Stimulated activated CD4-positive, alpha-beta T cell treated with anti-CD3 and anti-CD28 coated beads, TNF-alpha, amount 100 ng/mL, for 4 hours (primary cell): ENCODE data around the gene PDHX.

Source experiments
- DNase-seq, 3 experiments: peaks; one replicate each; pipeline ENCODE4 v3.0.0-alpha.2; 2020; ENCODE audit warnings: low read depth in 3 of 3

PDHX gene

DNA sequence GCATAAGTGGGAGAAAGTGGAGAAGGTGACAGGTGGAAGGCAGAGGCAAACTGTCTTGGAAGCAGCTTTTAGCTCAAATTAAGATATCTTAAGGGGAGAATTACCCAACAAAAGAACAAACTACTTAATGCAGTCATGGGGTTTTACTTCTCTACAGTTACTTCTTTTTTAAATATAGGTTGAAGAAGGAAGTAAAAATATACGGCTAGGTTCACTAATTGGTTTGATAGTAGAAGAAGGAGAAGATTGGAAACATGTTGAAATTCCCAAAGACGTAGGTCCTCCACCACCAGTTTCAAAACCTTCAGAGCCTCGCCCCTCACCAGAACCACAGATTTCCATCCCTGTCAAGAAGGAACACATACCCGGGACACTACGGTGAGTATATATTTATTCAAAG lies 40.8 kb downstream of the PDHX start:
- DNase-seq = no peak

DNA sequence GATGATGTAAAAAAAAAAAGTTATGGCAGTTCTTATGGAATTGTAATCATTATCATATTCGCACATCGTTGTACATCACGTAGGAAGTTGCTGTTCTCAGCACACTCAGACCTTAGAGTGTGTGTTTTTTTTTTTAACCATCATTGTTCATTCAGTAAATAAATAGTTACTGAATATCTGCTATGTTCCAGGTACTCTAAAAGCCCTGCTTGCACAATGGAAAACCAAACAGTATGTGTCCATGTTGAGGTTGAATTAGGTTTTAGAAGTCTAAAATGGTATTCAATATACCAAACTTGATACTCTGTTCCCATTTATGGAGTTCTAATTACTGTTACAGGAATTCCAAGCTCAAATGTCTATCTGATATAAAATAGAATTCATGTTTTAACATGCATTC lies 41.2 kb downstream of the PDHX start:
- DNase-seq = no peak

DNA sequence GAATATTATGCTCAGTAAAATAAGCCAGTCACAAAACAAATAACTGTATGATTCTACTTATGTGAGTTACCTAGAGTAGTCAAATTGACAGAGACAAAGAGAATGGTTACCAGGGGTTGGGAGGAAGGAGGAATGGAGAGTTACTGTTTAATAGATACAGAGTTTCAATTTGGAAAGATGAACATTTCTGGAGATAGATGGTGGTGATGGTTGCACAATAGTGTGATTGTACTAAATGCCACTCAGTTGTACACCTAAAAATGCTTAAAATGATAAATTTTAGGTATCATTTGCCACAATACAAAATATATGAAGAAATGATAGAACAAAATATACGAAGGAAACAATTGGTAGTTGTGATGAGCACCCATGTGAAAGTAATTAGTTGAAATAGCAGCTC lies 43.4 kb downstream of the PDHX start:
- no peak for DNase-seq

DNA sequence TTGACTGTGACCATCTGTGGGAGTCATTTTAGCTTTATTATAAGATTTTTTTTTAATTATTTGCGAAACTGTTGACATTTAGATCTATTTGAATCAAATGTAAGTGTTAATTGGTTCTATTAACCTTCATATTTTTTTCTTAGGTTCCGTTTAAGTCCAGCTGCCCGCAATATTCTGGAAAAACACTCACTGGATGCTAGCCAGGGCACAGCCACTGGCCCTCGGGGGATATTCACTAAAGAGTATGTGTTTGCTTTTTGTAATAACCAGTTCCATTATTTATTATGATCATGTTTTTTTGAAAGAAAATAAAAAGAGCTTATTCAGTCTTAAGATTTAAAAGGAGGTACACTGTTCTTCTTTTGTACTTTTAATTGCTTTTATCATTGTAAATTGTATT lies 43.9 kb downstream of the PDHX start:
- no peak for DNase-seq

DNA sequence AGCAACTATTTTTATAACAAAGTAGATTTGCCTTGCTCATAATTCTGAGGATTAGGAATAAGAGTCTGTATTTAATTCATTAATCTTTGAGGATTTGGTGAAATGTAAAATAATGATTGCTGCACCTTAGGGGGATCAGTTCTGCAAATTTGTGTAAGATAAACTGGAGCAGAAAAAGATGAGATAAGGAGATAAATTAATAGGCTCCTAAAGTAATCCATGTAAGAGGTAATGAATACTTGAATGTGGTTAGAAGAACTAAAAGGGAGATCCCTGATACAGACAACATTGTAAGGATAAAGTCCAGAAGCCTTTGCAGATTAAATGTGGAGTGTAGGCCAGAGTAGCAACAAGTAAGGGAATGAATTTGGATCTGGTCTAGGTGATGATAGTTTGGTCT lies 45.6 kb downstream of the PDHX start:
- DNase-seq = no peak

DNA sequence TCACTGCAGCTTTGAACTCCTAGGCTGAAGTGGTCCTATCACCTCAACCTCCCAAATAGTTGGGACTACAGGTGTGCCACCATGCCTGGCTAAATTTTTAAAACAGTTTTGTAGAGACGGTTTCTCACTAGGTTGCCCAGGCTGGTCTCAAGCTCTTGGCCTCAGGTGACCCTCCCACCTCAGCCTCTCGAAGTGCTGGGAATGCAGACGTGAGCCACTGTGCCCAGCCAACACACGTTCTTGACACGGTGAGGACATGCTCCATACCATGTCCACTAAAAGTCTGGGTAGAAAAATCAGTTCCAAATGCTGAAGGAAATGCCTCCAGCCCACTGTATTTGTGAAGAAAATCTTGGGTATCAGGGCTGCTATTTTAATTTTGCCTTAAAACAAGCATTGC lies 46.9 kb downstream of the PDHX start:
- no peak for DNase-seq

DNA sequence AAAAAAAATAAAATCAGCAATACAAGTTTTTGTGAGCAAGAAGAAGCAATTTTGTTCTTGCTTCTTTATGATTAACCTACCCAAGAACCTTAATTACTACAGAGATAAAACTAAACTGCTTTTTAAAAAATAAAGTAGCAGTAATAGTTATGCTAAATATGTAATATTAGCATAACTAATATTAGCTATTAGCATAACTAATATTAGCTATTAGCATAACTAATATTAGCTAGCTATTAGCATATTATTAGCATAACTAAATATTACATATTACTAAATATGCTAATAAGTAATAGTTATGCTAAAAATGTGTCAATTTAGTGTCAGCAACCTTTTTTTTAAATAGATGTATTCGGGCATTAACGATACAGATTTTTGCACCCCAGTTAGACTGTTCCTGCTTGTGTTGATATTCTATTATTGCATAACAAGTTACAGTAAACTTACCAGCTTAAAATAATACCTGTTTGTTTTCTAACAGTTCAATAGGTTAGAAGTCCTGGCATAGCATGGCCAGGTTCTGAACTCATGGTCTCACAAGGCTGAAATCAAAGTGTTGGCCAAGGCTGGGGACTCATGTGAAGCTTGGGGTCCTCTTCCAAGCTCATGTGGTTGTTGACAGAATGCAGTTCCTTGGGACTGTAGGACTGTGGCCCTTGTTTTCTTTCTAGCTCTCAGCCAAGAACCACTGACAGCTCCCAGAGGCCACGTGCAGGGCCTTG lies 48.4 kb downstream of the PDHX start:
- DNase-seq = no peak

DNA sequence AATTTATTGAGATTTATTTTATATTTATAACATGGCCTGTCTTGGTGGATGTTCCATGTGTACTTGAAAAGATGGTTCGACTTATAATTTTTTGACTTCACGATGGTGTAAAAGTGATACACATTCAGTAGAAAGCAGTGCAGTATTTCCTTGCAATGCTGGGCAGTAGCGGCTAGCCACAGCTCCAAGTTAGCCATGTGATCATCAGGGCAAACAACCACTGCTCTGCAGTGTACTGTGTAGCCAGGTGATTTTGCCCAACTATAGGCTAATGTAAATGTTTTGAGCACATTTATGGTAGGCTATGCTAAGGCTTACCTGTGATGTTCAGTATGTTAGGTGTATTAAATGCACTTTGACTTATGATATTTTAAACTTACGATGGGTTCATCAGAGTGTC lies 52.4 kb downstream of the PDHX start:
- DNase-seq = no peak

DNA sequence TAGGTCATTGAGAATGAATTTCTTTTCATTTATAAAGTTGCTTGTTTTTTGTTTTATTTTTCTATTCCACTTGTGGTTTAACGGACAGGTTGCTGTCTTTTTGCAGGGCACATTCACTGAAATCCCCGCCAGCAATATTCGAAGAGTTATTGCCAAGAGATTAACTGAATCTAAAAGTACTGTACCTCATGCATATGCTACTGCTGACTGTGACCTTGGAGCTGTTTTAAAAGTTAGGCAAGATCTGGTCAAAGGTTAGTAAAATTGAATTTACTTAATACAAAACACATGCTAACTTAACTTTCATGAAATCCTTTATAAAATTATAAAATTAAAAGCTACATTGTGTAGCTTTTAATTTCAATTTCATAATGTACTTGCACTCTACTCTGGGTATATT lies 53.6 kb downstream of the PDHX start:
- DNase-seq = no peak

DNA sequence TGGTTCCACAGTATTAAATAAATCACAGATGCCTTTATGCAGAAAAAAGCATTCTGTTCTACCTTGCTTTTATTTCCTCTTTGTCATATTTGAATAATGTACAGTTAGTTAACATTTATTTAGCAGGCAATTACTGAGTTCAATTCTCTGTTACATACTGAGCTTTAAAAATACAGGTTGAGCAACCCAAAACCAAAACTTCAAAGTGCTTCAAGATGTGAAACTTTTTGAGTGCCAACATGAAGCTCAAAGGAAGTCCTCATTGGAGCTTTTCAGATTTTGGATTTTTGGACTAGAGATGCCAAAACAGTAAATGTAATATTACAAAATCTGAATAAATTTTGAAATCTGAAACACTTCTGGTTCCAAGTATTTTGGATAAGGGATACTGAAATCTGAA lies 54.1 kb downstream of the PDHX start:
- DNase-seq = no peak

DNA sequence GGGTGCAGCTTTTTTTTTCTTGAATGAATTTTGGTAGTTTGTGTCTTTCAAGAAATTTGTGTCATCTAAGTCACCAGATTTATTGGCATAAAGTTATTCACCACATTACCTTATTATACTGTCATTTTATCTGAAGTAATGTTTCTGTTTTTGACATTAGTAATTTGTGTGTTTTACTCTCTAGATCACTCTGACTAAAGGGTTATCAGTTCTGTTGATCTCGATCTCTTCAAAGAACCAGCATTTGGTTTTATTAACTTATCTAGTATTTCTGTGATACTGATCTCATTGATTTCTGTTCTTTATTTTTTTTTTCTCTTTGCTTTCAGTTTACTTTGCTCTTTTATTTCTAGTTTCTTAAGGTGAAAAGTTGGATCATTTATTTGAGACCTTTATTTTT lies 55.5 kb downstream of the PDHX start:
- DNase-seq = no peak

DNA sequence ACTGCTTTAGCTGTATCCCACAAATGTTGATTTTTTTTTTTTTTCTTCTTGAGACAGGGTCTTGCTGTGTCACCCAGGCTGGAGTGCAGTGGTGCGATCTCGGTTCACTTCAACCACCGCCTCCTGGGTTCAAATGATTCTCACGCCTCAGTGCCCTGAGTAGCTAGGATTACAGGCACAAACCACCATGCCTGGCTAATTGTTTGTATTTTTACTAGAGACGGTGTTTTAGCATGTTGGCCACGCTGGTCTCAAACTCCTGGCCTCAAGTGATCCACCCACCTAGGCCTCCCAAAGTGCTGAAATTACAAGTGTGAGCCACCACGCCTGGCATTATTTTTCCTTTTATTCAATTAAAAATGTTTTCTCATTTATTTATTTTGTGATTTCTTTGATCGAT lies 55.9 kb downstream of the PDHX start:
- DNase-seq = no peak

DNA sequence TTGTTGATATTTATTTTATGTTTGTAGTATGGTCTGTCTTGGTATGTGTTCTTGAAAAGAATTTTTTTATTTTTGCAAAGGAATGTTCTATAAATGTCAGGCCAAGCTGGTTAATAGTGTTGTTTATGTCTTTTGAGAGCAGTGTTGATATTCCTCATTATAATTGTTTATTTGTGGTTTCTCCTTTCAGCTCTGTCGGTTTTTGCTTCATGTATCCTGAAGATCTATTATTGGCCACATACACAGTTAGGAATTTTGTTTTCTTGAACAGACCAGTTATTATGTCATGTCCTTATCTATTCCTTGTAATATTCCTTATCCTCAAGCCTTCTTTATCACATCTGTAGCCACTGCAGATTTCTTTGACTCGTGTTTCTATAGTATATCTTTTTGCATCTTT lies 56.5 kb downstream of the PDHX start:
- no peak for DNase-seq

DNA sequence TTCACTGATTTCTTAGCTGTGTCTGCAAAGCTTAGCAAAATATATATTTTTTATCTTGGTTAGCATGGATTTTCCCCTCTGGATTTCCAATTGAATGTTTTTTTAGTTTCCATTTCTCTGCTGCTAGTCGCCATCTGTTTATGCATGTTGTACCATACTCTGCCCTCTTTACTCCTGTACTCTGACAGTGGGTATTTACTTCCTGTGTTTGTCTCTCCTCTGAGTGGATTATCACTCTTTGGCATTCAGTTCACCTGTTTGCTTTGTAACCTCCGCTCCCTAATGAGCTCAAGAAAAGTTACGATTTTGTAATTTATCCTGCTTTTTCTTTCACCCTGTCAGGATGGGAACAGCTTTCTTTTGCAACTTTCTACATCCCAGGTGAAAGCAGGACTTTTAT lies 59.1 kb downstream of the PDHX start:
- DNase-seq = no peak

DNA sequence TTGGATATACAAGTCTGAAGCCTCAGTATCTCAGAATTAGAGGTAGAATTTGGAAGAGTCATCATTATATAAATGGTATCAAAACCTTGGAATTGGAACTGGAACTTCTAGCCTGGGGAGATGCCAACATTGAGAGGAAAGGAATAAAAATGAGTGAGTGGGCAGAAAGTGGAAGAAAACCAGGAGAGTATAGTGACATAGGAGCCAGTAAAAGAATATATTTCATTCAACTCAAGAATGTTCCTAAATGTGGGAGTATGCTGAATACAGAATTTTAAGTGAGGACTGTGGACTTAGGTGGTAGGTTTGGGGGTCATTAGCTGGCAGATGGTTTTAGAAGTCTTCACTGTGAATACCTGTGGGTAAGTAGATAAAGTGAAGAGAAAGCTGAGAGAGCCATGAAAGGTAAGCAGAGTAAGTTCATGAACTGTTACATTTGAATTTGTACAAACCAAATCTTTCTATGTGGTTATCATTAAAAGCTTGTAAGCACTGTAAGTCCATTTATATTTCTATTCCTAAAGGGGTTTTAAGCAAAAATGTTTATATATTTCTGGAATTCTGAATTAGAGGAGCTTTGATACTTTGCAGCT lies 60.2 kb downstream of the PDHX start:
- DNase-seq = no peak

DNA sequence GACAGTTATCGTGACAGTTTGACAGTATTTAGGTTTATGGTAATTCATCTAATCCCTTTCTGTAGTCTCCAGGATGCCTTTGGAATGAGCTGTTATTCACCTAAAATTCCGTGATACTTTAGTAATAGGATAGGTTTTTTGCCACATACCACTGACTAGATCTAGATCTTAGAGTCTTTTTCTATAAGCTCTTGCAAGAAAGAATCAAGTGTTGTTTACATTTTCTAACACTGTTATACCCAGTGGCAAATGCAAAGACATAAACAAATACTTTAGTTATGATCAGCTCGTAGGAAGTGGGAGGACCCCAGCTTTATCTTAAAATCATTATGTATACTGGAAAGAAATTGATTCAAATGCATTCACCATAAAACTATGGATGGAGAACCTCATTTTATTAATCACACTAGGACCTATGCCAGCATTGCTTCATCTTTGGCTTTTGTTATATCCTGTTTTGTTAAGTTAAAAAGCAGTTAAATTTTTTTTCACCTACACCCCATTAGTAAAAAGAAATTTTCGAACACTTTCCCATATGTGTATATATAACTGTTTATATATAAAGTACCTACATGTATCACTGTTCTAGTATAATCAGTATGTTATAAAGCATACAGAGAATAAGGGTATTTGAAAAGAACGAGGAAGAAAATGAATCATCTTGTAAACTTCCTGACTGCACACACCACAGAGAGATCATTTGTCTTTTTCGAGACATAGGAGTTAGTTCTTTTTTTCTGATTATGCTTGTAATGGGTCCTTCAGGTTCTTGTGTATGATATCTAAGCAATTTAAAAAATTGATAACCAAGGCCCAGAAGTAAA lies 60.9 kb downstream of the PDHX start:
- no peak for DNase-seq

DNA sequence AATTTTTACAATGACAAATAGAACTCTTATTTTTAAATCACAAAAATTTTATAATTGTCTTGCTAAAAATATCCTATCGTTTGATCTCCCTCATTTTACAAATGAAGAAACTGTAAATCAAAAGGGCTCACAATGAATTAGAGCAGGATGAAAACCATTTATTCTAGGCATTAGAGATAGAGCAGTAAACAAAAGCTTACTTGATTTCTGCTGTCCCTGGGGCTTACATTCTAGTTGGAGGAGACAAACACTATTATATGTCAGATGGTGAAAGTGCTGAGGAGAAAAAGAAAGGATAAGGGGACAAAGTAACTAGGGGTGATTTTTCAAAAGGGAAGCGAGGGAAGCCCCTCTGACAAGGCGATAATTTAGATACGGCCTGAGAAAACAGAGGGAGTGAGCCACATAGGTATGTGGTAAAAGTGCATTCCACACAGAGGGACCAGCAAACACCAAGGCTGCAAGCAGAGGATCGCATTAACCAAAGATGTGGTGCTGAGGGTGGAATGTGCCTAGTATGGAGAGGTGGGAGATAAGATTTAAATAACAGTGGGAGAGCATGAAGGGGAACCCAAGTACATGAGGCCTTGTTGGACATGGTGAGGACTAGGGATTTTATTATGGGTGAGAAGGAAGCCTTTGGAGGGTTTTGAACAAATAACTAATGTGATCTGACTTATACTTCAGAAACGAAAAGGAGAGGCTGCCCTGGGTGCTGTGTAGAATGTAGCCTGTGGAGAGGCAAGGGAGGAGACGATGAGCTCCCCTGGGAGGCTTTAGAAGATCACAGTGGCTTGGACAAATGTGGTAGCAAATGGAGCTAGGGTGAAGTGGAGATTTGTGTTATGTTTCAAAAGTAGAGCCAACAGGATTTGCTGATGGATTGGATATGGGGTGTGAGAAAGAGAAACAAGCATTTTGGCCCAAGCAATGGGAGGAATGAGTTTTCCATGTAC lies 62.1 kb downstream of the PDHX start:
- DNase-seq = no peak

DNA sequence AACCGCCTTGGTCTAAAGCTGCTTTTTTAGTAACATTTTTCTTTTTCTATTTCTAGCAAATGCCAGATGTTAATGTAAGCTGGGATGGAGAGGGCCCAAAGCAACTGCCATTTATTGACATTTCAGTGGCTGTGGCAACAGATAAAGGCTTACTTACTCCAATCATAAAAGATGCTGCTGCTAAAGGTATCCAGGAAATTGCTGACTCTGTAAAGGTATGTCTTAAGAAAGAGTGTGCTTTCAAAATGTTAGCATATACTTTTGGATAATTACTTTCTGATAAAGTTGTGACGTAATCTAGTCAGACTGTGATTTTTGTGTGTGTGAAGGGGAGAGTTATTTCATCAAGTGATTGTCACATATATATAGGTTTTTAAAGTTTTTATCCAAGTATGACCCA lies 68.1 kb downstream of the PDHX start:
- DNase-seq = no peak

DNA sequence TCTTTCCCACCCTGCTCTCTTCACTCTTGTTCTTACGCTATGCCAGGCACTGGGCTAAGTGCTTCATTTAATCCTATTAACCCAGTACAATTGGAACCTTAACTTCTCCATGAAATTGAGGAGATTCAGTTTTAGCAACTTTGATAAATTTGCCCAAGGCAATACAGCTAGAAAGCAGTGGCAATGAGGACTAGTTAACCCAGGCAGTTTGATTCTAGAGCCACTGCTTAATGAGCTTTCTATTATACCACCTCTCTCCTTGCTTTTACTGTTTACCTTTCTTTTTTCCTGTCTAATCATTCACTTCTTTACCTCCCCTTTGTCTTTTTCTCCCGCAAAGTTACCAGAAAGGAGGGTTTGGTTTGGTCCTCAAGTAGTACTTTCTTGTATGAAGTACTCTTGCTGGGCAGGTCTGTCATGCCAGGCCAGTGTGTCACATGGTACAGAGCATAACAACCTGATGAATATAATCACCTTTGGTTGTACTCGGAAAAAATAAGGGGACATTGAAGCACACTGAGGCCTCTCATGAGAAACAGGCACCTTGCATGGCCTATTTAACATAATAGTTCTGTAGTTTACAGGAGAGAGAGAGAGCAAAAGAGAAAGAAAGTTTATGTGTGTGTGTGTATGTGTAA lies 70.6 kb downstream of the PDHX start:
- no peak for DNase-seq

DNA sequence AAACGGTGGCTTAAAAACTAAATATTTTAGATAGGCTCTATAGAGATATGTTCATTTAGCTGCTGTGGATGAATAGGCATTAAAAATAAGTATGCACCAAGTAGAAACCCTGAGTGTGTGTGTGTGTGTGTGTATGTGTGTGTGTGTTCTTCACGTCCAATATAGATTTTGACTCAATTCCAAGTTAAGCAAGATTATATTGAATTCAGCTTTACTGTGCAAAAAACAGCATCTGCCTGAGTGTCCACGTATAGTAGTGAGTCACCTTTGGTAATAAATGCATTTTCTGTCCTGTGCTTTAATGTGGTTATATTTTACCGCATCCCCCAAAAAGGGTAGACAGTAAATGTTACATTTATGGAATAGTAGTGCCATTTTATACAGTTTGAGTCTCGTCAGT lies 71.2 kb downstream of the PDHX start:
- no peak for DNase-seq
